HEK293 (cell line): ENCODE data around the gene ABHD15.
"Not testable (repeated sequence)": the region's sequence is repeated elsewhere in the genome, so short reads cannot be mapped to it uniquely, and the experiment has no call there.

Source experiments
- CTCF ChIA-PET: fragments of 350-600 bp; formaldehyde crosslinking; extraction: SDS; loops from one replicate; lab custom pipeline; 2021; ENCODE audit warnings: antibody characterized with exemption; lab: Yijun Ruan, JAX
- POLR2A ChIA-PET: fragments of 300-600 bp; formaldehyde crosslinking; extraction: SDS; loops from one replicate; lab custom pipeline; 2020; ENCODE audit warnings: antibody characterized with exemption, inconsistent platforms; lab: Yijun Ruan, JAX
- H3K27ac ChIP-seq: fragments of 200-500 bp; sonication (Bioruptor generic); 2 replicates; pipeline ENCODE4 v1.5.1; 2014; ENCODE audit warnings: low read depth, low read length, control low read depth, inconsistent platforms; ENCODE audit errors: extremely low read depth
- H3K36me3 ChIP-seq, 2 experiments: fragments of 200-500 bp in 1 of 2; sonication (Bioruptor generic) in 1 of 2; 1 replicate in 1 of 2; 2 replicates in 1 of 2; pipeline ENCODE4 v1.5.1; 2014 to 2017; ENCODE audit warnings: inconsistent platforms in 2 of 2, low read length in 2 of 2; ENCODE audit not compliant: control insufficient read depth in 2 of 2, insufficient read depth in 1 of 2
- H3K4me1 ChIP-seq: fragments of 200-500 bp; sonication (Bioruptor generic); 2 replicates; pipeline ENCODE4 v1.5.1; 2014; ENCODE audit warnings: mild to moderate bottlenecking, low read length, inconsistent platforms; ENCODE audit not compliant: control insufficient read depth, insufficient read depth
- H3K4me3 ChIP-seq: 2 replicates; pipeline ENCODE4 v1.5.1; 2011; ENCODE audit warnings: low read depth, mild to moderate bottlenecking, control low read depth, low read length, moderate library complexity
- H3K9me3 ChIP-seq: fragments of 200-500 bp; sonication (Bioruptor generic); 2 replicates; pipeline ENCODE4 v1.5.1; 2014; ENCODE audit warnings: low read depth, low read length, inconsistent platforms; ENCODE audit not compliant: control insufficient read depth, insufficient read depth
- FEZF1 ChIP-seq: fragments of 450-650 bp; formaldehyde crosslinking; IDR thresholded peaks from 2 replicates; pipeline ENCODE4 v1.5.1; 2016; ENCODE audit warnings: missing biosample characterization, missing genetic modification characterization
- HOXA7 ChIP-seq: sonication (generic); formaldehyde crosslinking; IDR thresholded peaks from 2 replicates; pipeline ENCODE4 v1.8.1; 2022; ENCODE audit warnings: missing genetic modification reagents, borderline replicate concordance
- OSR2 ChIP-seq: fragments of 450-650 bp; formaldehyde crosslinking; IDR thresholded peaks from 2 replicates; pipeline ENCODE4 v1.5.1; 2016; ENCODE audit warnings: missing biosample characterization, missing genetic modification characterization
- PRDM4 ChIP-seq: fragments of 450-650 bp; formaldehyde crosslinking; IDR thresholded peaks from 2 replicates; pipeline ENCODE4 v1.5.1; 2017; ENCODE audit warnings: missing biosample characterization, missing genetic modification characterization
- ZBTB10 ChIP-seq: fragments of 450-650 bp; formaldehyde crosslinking; IDR thresholded peaks from 2 replicates; pipeline ENCODE4 v1.5.1; 2016; ENCODE audit warnings: missing biosample characterization, missing genetic modification characterization
- ZEB2 ChIP-seq: fragments of 450-650 bp; formaldehyde crosslinking; IDR thresholded peaks from 2 replicates; pipeline ENCODE4 v1.5.1; 2016; ENCODE audit warnings: missing biosample characterization, missing genetic modification characterization
- ZNF121 ChIP-seq: fragments of 450-650 bp; formaldehyde crosslinking; IDR thresholded peaks from 2 replicates; pipeline ENCODE4 v1.5.1; 2016; ENCODE audit warnings: missing biosample characterization, missing genetic modification characterization
- ZNF274 ChIP-seq, 2 experiments: fragments of 200-500 bp in 1 of 2; fragments of 450-650 bp in 1 of 2; sonication (Bioruptor generic) in 1 of 2; formaldehyde crosslinking in 1 of 2; IDR thresholded peaks; 2 replicates each; pipeline versions ENCODE4 v1.5.1 to v1.6.1; 2014 to 2016; ENCODE audit warnings: borderline replicate concordance in 1 of 2, inconsistent platforms in 1 of 2, low read length in 1 of 2, missing biosample characterization in 1 of 2, missing genetic modification characterization in 1 of 2
- ZNF366 ChIP-seq: fragments of 450-650 bp; formaldehyde crosslinking; conservative IDR thresholded peaks from 2 replicates; pipeline ENCODE4 v1.5.1; 2016; ENCODE audit warnings: missing biosample characterization, missing genetic modification characterization
- ZNF544 ChIP-seq: fragments of 450-650 bp; formaldehyde crosslinking; IDR thresholded peaks from 2 replicates; pipeline ENCODE4 v1.5.0; 2017; ENCODE audit warnings: missing biosample characterization, missing genetic modification characterization
- ZNF660 ChIP-seq: fragments of 450-650 bp; IDR thresholded peaks from 2 replicates; pipeline ENCODE4 v1.5.1; 2018; ENCODE audit warnings: missing biosample characterization, mild to moderate bottlenecking, missing genetic modification characterization
- ZNF791 ChIP-seq: fragments of 450-650 bp; formaldehyde crosslinking; IDR thresholded peaks from 2 replicates; pipeline ENCODE4 v1.5.1; 2016; ENCODE audit warnings: missing biosample characterization, missing genetic modification characterization
- TF ChIP-seq, protein P1 (sequence below): fragments of 450-650 bp; formaldehyde crosslinking; IDR thresholded peaks from 2 replicates; pipeline ENCODE4 v1.5.1; 2016; ENCODE audit warnings: missing biosample characterization, missing genetic modification characterization

Gene ABHD15

GRCh38 chr17:29559640-29560039, 7.2 kb downstream of the ABHD15 start:
- H3K36me3 ChIP-seq, result peaks cover 9 to 14% of the 10 kb centered on the region in 2 experiments
- H3K4me1 ChIP-seq, result no peaks in the 10 kb centered on the region; the same call in 1 of the 2 replicates
- TF ChIP-seq PRDM4 (tag by site-specific recombination) (no peak), ZEB2 (tag by site-specific recombination) (no peak), FEZF1 (tag by site-specific recombination) (no peak), ZNF274 (IDR thresholded peaks at IDR 0.05; ENCODE audit: low read length) (no peak), ZNF274 (tag by site-specific recombination; IDR thresholded peaks at IDR 0.05; ENCODE audit: borderline replicate concordance) (no peak), ZNF544 (tag by site-specific recombination) (no peak), ZBTB10 (tag by site-specific recombination) (no peak), HOXA7 (CRISPR knock-in tag) (no peak), OSR2 (tag by site-specific recombination) (no peak), ZNF660 (tag by site-specific recombination) (no peak)
- no peaks in the 10 kb centered on the region for H3K9me3 ChIP-seq
- CTCF ChIA-PET, result interaction anchor here (0.8 to 1.7 kb wide), 2 partner anchors 189 to 193 kb away, joined by 3 read pairs; no protein-coding TSS in a partner anchor
- no peak overlapping the region for H3K4me3 ChIP-seq
- H3K27ac ChIP-seq, result no peak overlapping the region
- POLR2A ChIA-PET, result interaction anchor here (0.5 to 1.1 kb wide), 2 partner anchors 8 to 42 kb away, joined by 3 to 4 read pairs; no protein-coding TSS in a partner anchor

GRCh38 chr17:29558139-29558538, 8.7 kb downstream of the ABHD15 start:
- not testable (repeated sequence) for H3K4me1 ChIP-seq, H3K27ac ChIP-seq, H3K9me3 ChIP-seq, H3K4me3 ChIP-seq
- H3K36me3 ChIP-seq, result peaks cover 9 to 12% of the 10 kb centered on the region in 2 experiments
- peak; percentile 98 for TF ChIP-seq ZNF366 (tag by site-specific recombination)
- ChIA-PET CTCF (interaction anchor here (1.1 to 1.7 kb wide), 2 partner anchors 188 to 201 kb away, joined by 3 read pairs; no protein-coding TSS in a partner anchor), POLR2A (interaction anchor here (1.1 to 2.1 kb wide), 2 partner anchors 8 to 27 kb away, joined by 3 to 11 read pairs; partner anchors contain the start of gene ABHD15)

GRCh38 chr17:29557739-29558116, 9.1 kb downstream of the ABHD15 start:
- ChIA-PET CTCF (interaction anchor here (0.5 to 1.7 kb wide), 3 partner anchors 187 to 250 kb away, joined by 3 read pairs; no protein-coding TSS in a partner anchor), POLR2A (interaction anchor here (1.1 to 2.1 kb wide), 2 partner anchors 9 to 27 kb away, joined by 3 to 11 read pairs; partner anchors contain the start of gene ABHD15)
- no peaks in the 10 kb centered on the region for H3K9me3 ChIP-seq
- H3K4me3 ChIP-seq, result no peak overlapping the region
- H3K36me3 ChIP-seq, result peaks cover 8% of the 10 kb centered on the region in 2 experiments
- no peak overlapping the region for H3K27ac ChIP-seq
- TF ChIP-seq ZNF121 (tag by site-specific recombination) (0 out of 2 replicates have a peak, but pooled peaks have one; percentile 23), ZNF791 (tag by site-specific recombination) (no peak)
- TF ChIP-seq, protein P1, sequence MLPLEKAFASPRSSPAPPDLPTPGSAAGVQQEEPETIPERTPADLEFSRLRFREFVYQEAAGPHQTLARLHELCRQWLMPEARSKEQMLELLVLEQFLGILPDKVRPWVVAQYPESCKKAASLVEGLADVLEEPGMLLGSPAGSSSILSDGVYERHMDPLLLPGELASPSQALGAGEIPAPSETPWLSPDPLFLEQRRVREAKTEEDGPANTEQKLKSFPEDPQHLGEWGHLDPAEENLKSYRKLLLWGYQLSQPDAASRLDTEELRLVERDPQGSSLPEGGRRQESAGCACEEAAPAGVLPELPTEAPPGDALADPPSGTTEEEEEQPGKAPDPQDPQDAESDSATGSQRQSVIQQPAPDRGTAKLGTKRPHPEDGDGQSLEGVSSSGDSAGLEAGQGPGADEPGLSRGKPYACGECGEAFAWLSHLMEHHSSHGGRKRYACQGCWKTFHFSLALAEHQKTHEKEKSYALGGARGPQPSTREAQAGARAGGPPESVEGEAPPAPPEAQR (tag by site-specific recombination), result no peak
- no peaks in the 10 kb centered on the region for H3K4me1 ChIP-seq
